ENCODE results near the gene HOXA9.
A peak's percentile ranks its signal among the peaks of the same experiment; 100 is the strongest.

HOXA9 gene

GRCh38 chr7:27163288-27164044 lies 1.9 kb downstream of the HOXA9 start:
- DNase-seq (ENCODE audit: low spot score) = no peak

DNA sequence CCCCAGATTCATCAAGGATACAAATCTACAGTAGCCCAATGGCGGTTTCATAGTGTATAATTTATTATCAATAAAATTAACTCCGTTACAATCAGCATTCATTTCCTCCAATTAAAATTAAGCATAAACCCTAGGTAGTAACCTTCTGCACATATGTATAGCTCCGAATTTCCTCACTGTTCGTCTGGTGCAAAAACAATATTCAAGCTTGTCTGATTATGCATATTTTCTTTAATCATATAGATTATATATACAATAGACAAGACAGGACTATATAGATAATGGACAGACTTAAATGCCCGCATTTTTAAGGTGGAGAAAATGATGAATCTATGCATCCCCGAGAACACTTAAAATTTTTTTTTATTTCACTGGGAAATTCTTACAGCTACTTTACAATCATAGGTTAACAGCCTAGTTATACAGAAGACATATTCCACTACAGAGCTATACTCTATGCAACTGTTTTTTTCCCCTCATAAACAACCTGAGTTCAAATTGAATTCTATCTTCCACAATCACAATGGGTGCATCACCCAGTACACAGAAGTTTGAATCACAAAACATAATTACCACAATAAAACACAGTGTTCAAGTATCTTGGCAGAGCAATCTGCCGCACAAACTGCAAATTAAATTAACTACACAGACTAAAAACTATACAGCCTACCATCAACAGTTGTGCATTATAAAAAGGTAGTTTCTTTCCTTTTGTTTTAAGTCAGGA lies 2.6 kb downstream of the HOXA9 start:
- DNase-seq (ENCODE audit: low spot score) = no peak

DNA sequence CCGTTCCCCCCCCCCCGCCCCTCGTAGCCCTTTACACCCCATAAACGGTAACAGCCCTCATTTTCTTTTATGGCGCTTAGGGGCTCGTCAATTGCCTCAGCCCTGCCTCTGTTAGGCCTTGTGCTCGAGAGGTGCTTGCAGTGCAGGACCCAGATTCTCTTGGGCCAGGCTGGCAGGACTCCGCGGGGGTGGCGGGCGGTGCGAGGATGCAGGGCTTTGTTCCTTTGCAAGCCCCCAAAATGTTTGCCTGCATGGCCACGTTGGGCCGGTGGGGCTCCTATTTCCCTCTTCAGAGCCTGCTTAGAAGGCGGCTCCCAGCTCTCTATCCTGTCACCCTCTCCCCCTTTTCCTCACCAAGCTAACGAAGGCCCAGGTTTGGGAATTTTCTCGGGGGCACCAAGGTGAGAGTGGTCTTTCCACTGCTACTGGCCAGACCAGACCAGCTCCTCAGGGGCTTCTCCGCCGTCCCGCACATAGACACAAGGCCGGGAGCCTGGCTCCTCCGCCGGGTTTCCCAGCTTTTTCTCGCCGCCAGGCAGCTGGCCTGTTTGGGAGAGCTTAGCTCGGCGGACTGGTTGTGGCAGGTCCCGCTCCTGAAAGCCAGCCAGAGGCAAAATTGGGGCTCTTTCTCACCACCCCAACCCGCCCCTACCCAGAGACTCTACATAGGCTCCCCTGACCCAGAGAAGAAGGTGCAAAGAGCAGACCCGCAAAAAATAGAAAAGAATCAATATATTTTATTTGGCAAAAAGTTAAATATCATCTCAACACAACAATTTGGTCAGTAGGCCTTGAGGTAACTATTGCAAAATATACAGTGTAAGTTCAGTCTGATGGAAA lies 3.4 kb downstream of the HOXA9 start:
- no peak for DNase-seq (ENCODE audit: low spot score)

- no peak for DNase-seq (ENCODE audit: low spot score)
Measured at GRCh38 chr7:27161214-27161720, 4.1 kb downstream of the HOXA9 start.

DNA sequence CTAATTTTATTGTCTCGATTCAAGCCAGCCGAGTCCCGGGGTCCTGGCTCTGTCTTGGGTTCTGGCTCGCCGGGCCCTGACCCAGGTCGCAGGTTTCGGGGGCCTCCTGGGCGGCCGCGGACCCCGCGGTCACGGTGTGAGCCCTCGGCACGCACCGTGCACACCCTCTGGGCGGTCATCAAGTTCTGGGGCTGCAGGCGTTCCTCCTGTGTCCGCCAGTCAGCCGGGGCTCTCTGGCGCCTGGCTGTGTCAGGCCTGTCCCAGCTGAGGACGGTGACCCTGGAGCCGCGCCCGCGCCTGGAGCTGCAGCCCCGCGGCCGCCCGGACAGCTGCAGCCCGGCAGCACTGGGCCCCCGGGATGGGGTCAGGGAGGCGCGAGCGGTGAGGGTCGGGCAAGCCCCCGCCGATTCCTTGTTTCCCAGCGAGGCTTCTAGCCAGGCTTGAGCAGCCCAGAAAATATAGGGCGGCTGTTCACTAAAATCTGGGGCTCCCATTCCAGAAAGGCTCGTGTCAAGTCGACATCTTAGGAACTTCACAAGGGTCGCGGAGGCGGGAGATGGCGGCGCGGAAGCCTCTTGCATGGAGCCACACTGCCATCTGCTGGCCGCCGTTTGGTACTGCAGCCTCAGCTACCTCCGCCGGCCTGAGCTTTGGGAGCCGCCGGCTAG lies 4.7 kb downstream of the HOXA9 start:
- DNase-seq (ENCODE audit: low spot score) = peak; percentile 90

GRCh38 chr7:27160145-27160545 lies 5.2 kb downstream of the HOXA9 start:
- DNase-seq (ENCODE audit: low spot score) = no peak

DNA sequence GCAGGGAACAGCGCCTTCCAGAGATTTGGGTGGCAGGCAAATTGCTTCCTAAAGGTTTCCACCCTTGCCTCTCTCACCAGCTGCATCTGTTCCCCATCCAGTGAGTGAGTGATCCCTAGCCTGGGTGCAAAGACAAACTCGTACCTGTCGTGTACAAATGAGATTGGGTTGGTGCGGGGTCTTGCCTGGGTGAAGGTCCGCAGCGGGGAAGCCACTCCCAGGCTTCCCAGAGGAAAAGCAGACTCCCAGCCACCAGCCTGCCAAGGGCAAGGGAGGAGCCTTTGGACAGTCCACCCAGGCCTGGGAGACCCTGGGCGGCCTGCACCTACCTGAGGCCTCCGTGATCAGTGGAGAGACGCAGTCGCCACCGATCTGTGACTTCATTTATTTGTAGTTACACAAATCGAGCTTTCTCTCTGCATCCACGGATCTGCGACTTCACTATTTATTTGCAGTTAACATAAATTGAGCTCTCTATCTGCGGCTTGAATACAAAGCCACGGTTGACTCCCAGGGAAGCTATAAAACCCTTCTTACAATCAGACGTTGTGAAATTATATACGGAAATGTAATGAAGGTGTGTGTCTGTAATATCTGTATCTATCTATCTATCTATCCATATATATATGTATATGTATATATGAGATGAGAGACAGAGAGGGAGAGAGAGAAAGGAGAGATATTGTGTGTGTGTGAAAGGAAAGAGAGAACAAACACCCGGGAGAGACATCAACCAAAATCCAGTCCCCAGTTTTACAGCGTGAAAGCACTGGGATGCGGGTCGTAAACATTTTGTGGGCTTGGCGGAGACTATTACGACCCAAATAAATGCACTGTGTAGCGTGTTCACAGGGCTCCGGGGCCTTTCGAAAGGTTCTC lies 5.8 kb downstream of the HOXA9 start:
- no peak for DNase-seq (ENCODE audit: low spot score)

DNA sequence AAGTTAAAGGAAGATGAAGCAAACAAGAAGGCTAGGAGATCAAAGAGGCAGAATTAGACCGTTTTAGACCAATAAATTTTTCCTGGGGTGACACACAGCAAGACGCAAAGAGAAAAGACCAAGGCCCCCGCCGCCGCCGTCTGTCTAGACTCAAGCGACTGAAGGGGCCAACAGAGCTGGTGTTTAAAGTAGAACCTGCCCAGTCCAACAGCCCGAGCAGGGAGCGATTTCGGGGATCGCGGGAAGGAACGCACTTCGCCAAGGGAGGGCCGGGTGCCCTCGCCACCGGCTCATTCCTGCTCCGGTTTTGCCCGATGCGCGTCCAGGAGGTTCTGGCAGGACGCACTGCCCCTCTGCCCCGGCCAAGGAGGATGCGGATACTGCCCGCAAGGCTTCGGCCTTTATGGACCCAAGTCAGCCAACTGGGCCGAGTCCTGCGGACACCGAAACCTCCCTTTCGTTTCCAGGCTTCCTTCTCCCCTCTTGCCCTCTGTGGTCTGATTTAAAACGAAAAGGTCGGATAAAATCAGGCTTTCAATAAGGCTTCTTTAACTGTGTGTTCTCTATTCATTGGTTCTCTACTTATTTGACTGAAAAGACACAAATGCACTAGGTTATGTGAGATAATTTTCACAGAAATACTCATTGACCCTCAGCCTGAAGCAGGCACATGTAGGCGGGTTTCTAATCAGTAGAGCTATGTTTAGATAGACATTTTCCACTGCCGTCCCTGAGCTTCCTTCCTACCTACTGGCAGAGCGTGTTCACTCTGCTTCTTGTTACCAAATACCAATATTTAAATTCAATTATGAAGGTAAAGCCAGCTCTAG lies 6.7 kb downstream of the HOXA9 start:
- no peak for DNase-seq (ENCODE audit: low spot score)

DNA sequence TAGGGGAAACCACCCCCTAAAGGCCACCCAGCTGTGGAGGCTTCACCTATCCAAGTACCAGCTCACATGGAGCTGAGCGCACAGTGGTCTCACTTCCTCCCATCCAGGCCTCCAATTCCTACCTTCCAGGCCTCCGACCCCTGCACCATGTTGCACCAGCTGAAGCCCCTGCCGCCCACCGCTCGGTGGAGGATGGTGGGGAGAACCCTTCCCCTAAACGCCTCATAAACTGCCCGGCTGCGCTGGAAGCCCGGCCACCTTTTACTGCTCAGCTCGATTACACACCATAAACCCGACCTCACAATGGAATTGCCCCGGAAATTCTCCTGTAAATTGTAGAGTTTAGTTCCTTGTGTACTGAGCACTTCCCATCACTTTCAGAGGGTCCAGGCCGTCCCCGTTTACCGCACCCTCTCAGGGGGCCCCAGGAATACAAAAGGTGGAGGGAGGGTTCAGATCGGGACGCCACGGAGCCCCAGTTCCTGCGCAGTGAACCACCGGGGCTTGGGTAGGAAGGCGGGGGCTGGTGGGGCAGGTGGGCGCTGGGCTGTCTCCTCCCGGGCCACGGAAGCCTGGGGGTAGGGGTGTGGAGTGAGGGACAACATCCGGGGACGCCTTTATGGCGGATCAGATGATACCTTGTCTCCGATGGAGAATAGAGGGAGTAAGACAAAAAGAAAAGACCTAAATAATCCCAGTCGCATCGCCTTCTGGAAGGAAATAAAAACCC lies 7.5 kb downstream of the HOXA9 start:
- no peak for DNase-seq (ENCODE audit: low spot score)

GRCh38 chr7:27156916-27157701 lies 8.2 kb downstream of the HOXA9 start:
- no peak for DNase-seq (ENCODE audit: low spot score)

- DNase-seq (ENCODE audit: low spot score) = peak; percentile 40
Measured at GRCh38 chr7:27156508-27156898, 8.8 kb downstream of the HOXA9 start, which contains the start of gene HOXA7. TSS of gene HOXA7 (minus strand) at chr7:27156675. CDS start at chr7:27156545, 130 bp downstream.

GRCh38 chr7:27155816-27156507 lies 9.4 kb downstream of the HOXA9 start:
- no peak for DNase-seq (ENCODE audit: low spot score)

GRCh38 chr7:27154901-27155815 lies 10.2 kb downstream of the HOXA9 start:
- peak; percentile 29 for DNase-seq (ENCODE audit: low spot score)

- DNase-seq (ENCODE audit: low spot score) = peak; percentile 21
Measured at GRCh38 chr7:27154369-27154768, 11.0 kb downstream of the HOXA9 start.

GRCh38 chr7:27153526-27153925 lies 11.8 kb downstream of the HOXA9 start:
- DNase-seq (ENCODE audit: low spot score) = no peak

DNA sequence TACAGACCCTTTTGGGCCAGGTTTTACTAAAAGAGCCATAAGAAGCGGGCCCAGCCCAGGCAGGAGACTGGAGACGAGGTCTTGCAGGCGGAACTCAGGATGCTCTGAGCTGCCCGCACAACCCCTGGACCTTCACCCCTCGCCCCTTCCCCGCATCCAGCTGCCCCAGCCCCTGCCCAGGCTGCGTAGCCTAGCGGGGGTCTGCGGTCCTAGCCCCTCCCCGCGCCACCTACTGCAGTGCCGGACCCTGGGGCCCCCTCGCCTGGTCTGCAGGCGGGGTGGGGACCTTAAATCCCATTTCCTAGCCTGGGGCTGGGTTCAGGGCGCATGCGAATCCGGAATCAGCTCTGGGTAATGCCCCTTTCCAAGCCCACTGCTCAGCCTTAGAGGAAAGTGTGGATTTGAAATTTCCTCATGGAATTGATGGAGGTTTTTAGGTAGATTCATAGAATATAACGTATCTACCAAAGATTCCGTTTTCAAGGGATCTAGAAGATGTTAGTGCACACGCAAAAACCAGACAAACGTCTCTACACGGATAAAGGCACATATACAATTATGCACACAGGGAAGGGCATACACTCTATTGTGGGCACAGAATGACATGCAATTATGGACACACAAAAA lies 12.4 kb downstream of the HOXA9 start:
- peak; percentile 31 for DNase-seq (ENCODE audit: low spot score)

Data from D341Med (cell line).